Measurements from ENCODE around the gene SDR42E1. TPM values are rescaled to one million over a fixed set of nuclear protein-coding genes. Genes with fewer than 3 reads are reported as not detected.

Gene SDR42E1
- 1 to 10 TPM; 2.3 to 3.6 TPM for polyA plus RNA-seq

GRCh38 chr16:82011199-82011641 is at the start of gene SDR42E1:
Gene SDR42E1, minus strand, starts transcription at chr16:82011470. Its CDS starts 10,612 bp downstream, at chr16:82000858.
- Histone ChIP-seq H3K4me1 (ENCODE audit: control insufficient read depth in 2 of 2, insufficient read depth in 2 of 2, low read length in 1 of 2) (peaks cover 0 to 3% of the 10 kb centered on the region in 2 donors), H3K27ac (ENCODE audit: low read depth in 2 of 2, low read length in 1 of 2) (peak within 1 kb of the TSS; percentile 40 to 67), H3K27me3 (ENCODE audit: control insufficient read depth in 1 of 2, insufficient read depth in 2 of 2, low read length in 2 of 2) (no peaks in the 10 kb centered on the region), H3K36me3 (ENCODE audit: control insufficient read depth in 2 of 2, insufficient read depth in 2 of 2, low read length in 1 of 2) (no peaks in the 10 kb centered on the region), H3K4me3 (ENCODE audit: low read depth in 1 of 2, low read length in 2 of 2) (peak within 1 kb of the TSS; percentile 73 to 75), H3K9me3 (ENCODE audit: control insufficient read depth in 2 of 2, insufficient read depth in 1 of 2, low read depth in 1 of 2, low read length in 1 of 2) (peaks cover 0 to 7% of the 10 kb centered on the region in 2 donors)
- 7 to 8% methylated on average over 32 of the region's 32 CpGs for WGBS, 2 donors

- Histone ChIP-seq H3K36me3 (ENCODE audit: control insufficient read depth in 2 of 2, insufficient read depth in 2 of 2, low read length in 1 of 2) (no peaks in the 10 kb centered on the region), H3K9me3 (ENCODE audit: control insufficient read depth in 2 of 2, insufficient read depth in 1 of 2, low read depth in 1 of 2, low read length in 1 of 2) (no peaks in the 10 kb centered on the region), H3K4me1 (ENCODE audit: control insufficient read depth in 2 of 2, insufficient read depth in 2 of 2, low read length in 1 of 2) (peaks cover 3 to 6% of the 10 kb centered on the region in 2 donors), H3K4me3 (ENCODE audit: low read depth in 1 of 2, low read length in 2 of 2) (no peak overlapping the region), H3K27ac (ENCODE audit: low read depth in 2 of 2, low read length in 1 of 2) (no peak overlapping the region), H3K27me3 (ENCODE audit: control insufficient read depth in 1 of 2, insufficient read depth in 2 of 2, low read length in 2 of 2) (no peaks in the 10 kb centered on the region)
- 46 to 58% methylated on average over 1 of the region's 1 CpG for WGBS, 2 donors
Observed at GRCh38 chr16:82059983-82060421, 48.7 kb upstream of the SDR42E1 start.

- H3K27ac ChIP-seq (ENCODE audit: low read depth in 2 of 2, low read length in 1 of 2), result no peak overlapping the region
- H3K9me3 ChIP-seq (ENCODE audit: control insufficient read depth in 2 of 2, insufficient read depth in 1 of 2, low read depth in 1 of 2, low read length in 1 of 2), result no peaks in the 10 kb centered on the region
- H3K36me3 ChIP-seq (ENCODE audit: control insufficient read depth in 2 of 2, insufficient read depth in 2 of 2, low read length in 1 of 2), result no peaks in the 10 kb centered on the region
- WGBS, 2 donors, result 65 to 74% methylated on average over 8 of the region's 8 CpGs
- H3K4me3 ChIP-seq (ENCODE audit: low read depth in 1 of 2, low read length in 2 of 2), result no peak overlapping the region
- H3K27me3 ChIP-seq (ENCODE audit: control insufficient read depth in 1 of 2, insufficient read depth in 2 of 2, low read length in 2 of 2), result no peaks in the 10 kb centered on the region
- H3K4me1 ChIP-seq (ENCODE audit: control insufficient read depth in 2 of 2, insufficient read depth in 2 of 2, low read length in 1 of 2), result peaks cover 3 to 9% of the 10 kb centered on the region in 2 donors
Observed at GRCh38 chr16:82059161-82059982, 48.1 kb upstream of the SDR42E1 start.

GRCh38 chr16:82056550-82056896 is 45.3 kb upstream of the SDR42E1 start:
- Histone ChIP-seq H3K9me3 (ENCODE audit: control insufficient read depth in 2 of 2, insufficient read depth in 1 of 2, low read depth in 1 of 2, low read length in 1 of 2) (no peaks in the 10 kb centered on the region), H3K27me3 (ENCODE audit: control insufficient read depth in 1 of 2, insufficient read depth in 2 of 2, low read length in 2 of 2) (no peaks in the 10 kb centered on the region), H3K36me3 (ENCODE audit: control insufficient read depth in 2 of 2, insufficient read depth in 2 of 2, low read length in 1 of 2) (no peaks in the 10 kb centered on the region), H3K27ac (ENCODE audit: low read depth in 2 of 2, low read length in 1 of 2) (peak overlapping the region; percentile 40 to 67), H3K4me3 (ENCODE audit: low read depth in 1 of 2, low read length in 2 of 2) (no peak overlapping the region), H3K4me1 (ENCODE audit: control insufficient read depth in 2 of 2, insufficient read depth in 2 of 2, low read length in 1 of 2) (peaks cover 0 to 4% of the 10 kb centered on the region in 2 donors)
- 63 to 75% methylated on average over 3 of the region's 3 CpGs for WGBS, 2 donors

GRCh38 chr16:82055728-82056549 is 44.7 kb upstream of the SDR42E1 start:
- no peaks in the 10 kb centered on the region for H3K27me3 ChIP-seq (ENCODE audit: control insufficient read depth in 1 of 2, insufficient read depth in 2 of 2, low read length in 2 of 2)
- no peaks in the 10 kb centered on the region for H3K9me3 ChIP-seq (ENCODE audit: control insufficient read depth in 2 of 2, insufficient read depth in 1 of 2, low read depth in 1 of 2, low read length in 1 of 2)
- no peaks in the 10 kb centered on the region for H3K36me3 ChIP-seq (ENCODE audit: control insufficient read depth in 2 of 2, insufficient read depth in 2 of 2, low read length in 1 of 2)
- peaks cover 0 to 4% of the 10 kb centered on the region in 2 donors for H3K4me1 ChIP-seq (ENCODE audit: control insufficient read depth in 2 of 2, insufficient read depth in 2 of 2, low read length in 1 of 2)
- H3K4me3 ChIP-seq (ENCODE audit: low read depth in 1 of 2, low read length in 2 of 2), result no peak overlapping the region
- 51 to 66% methylated on average over 8 of the region's 8 CpGs for WGBS, 2 donors
- H3K27ac ChIP-seq (ENCODE audit: low read depth in 2 of 2, low read length in 1 of 2), result peak overlapping the region; percentile 40 to 80

GRCh38 chr16:82055117-82055516 is 43.8 kb upstream of the SDR42E1 start:
- Histone ChIP-seq H3K9me3 (ENCODE audit: control insufficient read depth in 2 of 2, insufficient read depth in 1 of 2, low read depth in 1 of 2, low read length in 1 of 2) (no peaks in the 10 kb centered on the region), H3K27ac (ENCODE audit: low read depth in 2 of 2, low read length in 1 of 2) (no peak overlapping the region), H3K27me3 (ENCODE audit: control insufficient read depth in 1 of 2, insufficient read depth in 2 of 2, low read length in 2 of 2) (no peaks in the 10 kb centered on the region), H3K36me3 (ENCODE audit: control insufficient read depth in 2 of 2, insufficient read depth in 2 of 2, low read length in 1 of 2) (no peaks in the 10 kb centered on the region), H3K4me3 (ENCODE audit: low read depth in 1 of 2, low read length in 2 of 2) (no peak overlapping the region), H3K4me1 (ENCODE audit: control insufficient read depth in 2 of 2, insufficient read depth in 2 of 2, low read length in 1 of 2) (peaks cover 0 to 4% of the 10 kb centered on the region in 2 donors)
- 93 to 94% methylated on average over 3 of the region's 3 CpGs for WGBS, 2 donors

GRCh38 chr16:82051656-82052055 is 40.4 kb upstream of the SDR42E1 start:
- WGBS, 2 donors, result 78 to 83% methylated on average over 5 of the region's 5 CpGs
- Histone ChIP-seq H3K36me3 (ENCODE audit: control insufficient read depth in 2 of 2, insufficient read depth in 2 of 2, low read length in 1 of 2) (no peaks in the 10 kb centered on the region), H3K4me1 (ENCODE audit: control insufficient read depth in 2 of 2, insufficient read depth in 2 of 2, low read length in 1 of 2) (peaks cover 2 to 4% of the 10 kb centered on the region in 2 donors), H3K9me3 (ENCODE audit: control insufficient read depth in 2 of 2, insufficient read depth in 1 of 2, low read depth in 1 of 2, low read length in 1 of 2) (no peaks in the 10 kb centered on the region), H3K27ac (ENCODE audit: low read depth in 2 of 2, low read length in 1 of 2) (no peak overlapping the region), H3K27me3 (ENCODE audit: control insufficient read depth in 1 of 2, insufficient read depth in 2 of 2, low read length in 2 of 2) (no peaks in the 10 kb centered on the region), H3K4me3 (ENCODE audit: low read depth in 1 of 2, low read length in 2 of 2) (no peak overlapping the region)

- Histone ChIP-seq H3K4me3 (ENCODE audit: low read depth in 1 of 2, low read length in 2 of 2) (no peak overlapping the region), H3K27me3 (ENCODE audit: control insufficient read depth in 1 of 2, insufficient read depth in 2 of 2, low read length in 2 of 2) (no peaks in the 10 kb centered on the region), H3K9me3 (ENCODE audit: control insufficient read depth in 2 of 2, insufficient read depth in 1 of 2, low read depth in 1 of 2, low read length in 1 of 2) (no peaks in the 10 kb centered on the region), H3K27ac (ENCODE audit: low read depth in 2 of 2, low read length in 1 of 2) (no peak overlapping the region), H3K36me3 (ENCODE audit: control insufficient read depth in 2 of 2, insufficient read depth in 2 of 2, low read length in 1 of 2) (no peaks in the 10 kb centered on the region), H3K4me1 (ENCODE audit: control insufficient read depth in 2 of 2, insufficient read depth in 2 of 2, low read length in 1 of 2) (peaks cover 4 to 5% of the 10 kb centered on the region in 2 donors)
- WGBS, 2 donors, result 65 to 93% methylated on average over 4 of the region's 4 CpGs
Observed at GRCh38 chr16:82050909-82051357, 39.7 kb upstream of the SDR42E1 start.

- Histone ChIP-seq H3K27me3 (ENCODE audit: control insufficient read depth in 1 of 2, insufficient read depth in 2 of 2, low read length in 2 of 2) (no peaks in the 10 kb centered on the region), H3K36me3 (ENCODE audit: control insufficient read depth in 2 of 2, insufficient read depth in 2 of 2, low read length in 1 of 2) (no peaks in the 10 kb centered on the region), H3K27ac (ENCODE audit: low read depth in 2 of 2, low read length in 1 of 2) (no peak overlapping the region), H3K4me1 (ENCODE audit: control insufficient read depth in 2 of 2, insufficient read depth in 2 of 2, low read length in 1 of 2) (peaks cover 4 to 6% of the 10 kb centered on the region in 2 donors), H3K9me3 (ENCODE audit: control insufficient read depth in 2 of 2, insufficient read depth in 1 of 2, low read depth in 1 of 2, low read length in 1 of 2) (no peaks in the 10 kb centered on the region), H3K4me3 (ENCODE audit: low read depth in 1 of 2, low read length in 2 of 2) (no peak overlapping the region)
- 60 to 71% methylated on average over 3 of the region's 3 CpGs for WGBS, 2 donors
Observed at GRCh38 chr16:82050506-82050905, 39.2 kb upstream of the SDR42E1 start.

Data from esophagus (tissue), 2 donors.